A549 treated with AZD9567 at 1 μM for 4 hours (cell line): Measurements from ENCODE around the gene OR51T1. TPM values are rescaled to one million over a fixed set of nuclear protein-coding genes. Genes with fewer than 3 reads are reported as not detected.

Source experiments
- total RNA-seq: library from RNA; stranded (reverse); fragments of 200-300 nt; extraction: Qiagen RNA extraction; gene quantifications from 5 replicates; pipeline ENCODE4 v1.2.3, GENCODE V29; 2022; ENCODE audit not compliant: insufficient read depth

Gene OR51T1
- not detected in 5 replicates for total RNA-seq

GRCh38 chr11:4881860-4882500 is at the start of gene OR51T1:
Gene OR51T1 (plus strand): TSS chr11:4881900. CDS start chr11:4881900, 0 bp downstream.

GRCh38 chr11:4848908-4849532 is 32.7 kb upstream of the OR51T1 start, which contains the start of gene OR51S1:
Gene OR51S1 (minus strand): TSS chr11:4849208. CDS start chr11:4849208, 0 bp downstream.

DNA sequence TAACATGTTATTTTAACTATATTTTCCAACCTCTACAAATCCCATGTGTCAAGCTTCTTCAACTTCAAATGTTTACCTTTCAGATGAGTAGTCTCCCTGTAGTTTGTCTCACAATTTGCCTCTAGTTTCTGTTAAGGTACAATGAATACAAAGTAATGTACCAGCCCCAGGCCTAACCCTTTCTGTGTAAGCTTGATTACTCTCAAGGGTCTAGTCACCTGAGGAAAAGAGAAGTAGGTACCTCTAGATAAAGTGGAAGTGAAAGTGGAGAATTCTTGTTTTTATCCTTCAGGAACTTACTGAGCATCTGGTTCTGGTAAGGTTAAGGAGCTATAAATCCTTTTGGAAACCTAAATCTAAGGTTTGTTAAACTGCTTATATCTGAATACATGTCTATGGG is 21.8 kb downstream of the OR51T1 start, which contains the start of gene OR51A7:
TSS of gene OR51A7 (plus strand) at position 300 of the 400 bp plus-strand sequence. CDS start 3,587 bp downstream, outside the sequence.

DNA sequence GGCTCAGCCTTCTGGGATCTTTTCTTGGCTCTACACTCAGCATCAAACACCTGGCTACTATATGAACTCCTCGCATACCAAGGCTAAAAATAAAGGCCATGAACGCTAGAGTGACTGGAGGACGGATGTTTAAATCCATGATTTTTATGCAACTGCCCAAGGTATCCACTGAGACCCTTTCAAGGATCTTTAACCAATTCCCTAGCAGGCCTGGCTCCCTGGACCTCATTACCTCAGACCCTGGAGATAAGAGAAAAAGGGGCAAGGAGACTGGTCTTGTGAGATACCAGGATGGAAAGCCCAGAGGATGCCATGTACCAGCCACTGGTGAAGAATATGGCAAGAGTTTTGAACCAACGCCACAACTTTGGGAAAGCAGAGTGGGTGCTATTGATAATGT is 37.5 kb downstream of the OR51T1 start, which contains the start of gene OR51G2:
TSS of gene OR51G2 (minus strand) at position 101 of the 400 bp plus-strand sequence. CDS start 3,687 bp downstream, outside the sequence.

GRCh38 chr11:4924239-4924638 is 42.5 kb downstream of the OR51T1 start, which contains the start of gene OR51G1:
Gene OR51G1 (minus strand): TSS chr11:4924339. CDS start chr11:4924339, 0 bp downstream.

Other genes starting within 250 kb of the OR51T1 start
- gene OR51D1, start 244.4 kb upstream of the OR51T1 start, total RNA-seq = not detected in 5 replicates
- not detected in 5 replicates for gene OR51E1, start 237.9 kb upstream of the OR51T1 start, total RNA-seq
- gene OR51E2, start 184.0 kb upstream of the OR51T1 start, total RNA-seq = not detected in 5 replicates
- not detected in 5 replicates for gene MMP26, start 177.1 kb upstream of the OR51T1 start, total RNA-seq
- not detected in 5 replicates for gene OR51F1, start 112.0 kb upstream of the OR51T1 start, total RNA-seq
- not detected in 5 replicates for gene OR52R1, start 77.5 kb upstream of the OR51T1 start, total RNA-seq
- gene OR51F2, start 60.6 kb upstream of the OR51T1 start, total RNA-seq = not detected in 5 replicates
- not detected in 5 replicates for gene OR51S1, start 32.7 kb upstream of the OR51T1 start, total RNA-seq
- not detected in 5 replicates for gene OR51A7, start 21.9 kb downstream of the OR51T1 start, total RNA-seq
- not detected in 5 replicates for gene OR51G2, start 37.5 kb downstream of the OR51T1 start, total RNA-seq
- not detected in 5 replicates for gene OR51G1, start 42.4 kb downstream of the OR51T1 start, total RNA-seq
- gene OR51A4, start 65.7 kb downstream of the OR51T1 start, total RNA-seq = not detected in 5 replicates
- gene OR51A2, start 73.8 kb downstream of the OR51T1 start, total RNA-seq = not detected in 5 replicates
- not detected in 5 replicates for gene OR51L1, start 113.0 kb downstream of the OR51T1 start, total RNA-seq
- not detected in 5 replicates for gene OR52J3, start 164.6 kb downstream of the OR51T1 start, total RNA-seq
- gene OR52E2, start 177.7 kb downstream of the OR51T1 start, total RNA-seq = not detected in 5 replicates
- gene OR52E1, start 187.7 kb downstream of the OR51T1 start, total RNA-seq = not detected in 5 replicates